GM23338 (cell line): ENCODE measurements around the gene IDH3A. TPM values are rescaled to one million over a fixed set of nuclear protein-coding genes. Genes with fewer than 3 reads are reported as not detected.
A peak's percentile ranks its signal among the peaks of the same experiment; 100 is the strongest.

ENCODE experiments used
- ATAC-seq: fragments of 200-7000 bp; cut with Tn5 transposase; 3 replicates; pipeline ENCODE4 v1.9.1; 2020
- DNase-seq: peaks from one replicate; pipeline ENCODE4 v3.0.0-alpha.2; 2015; ENCODE audit warnings: low spot score
- H2AFZ ChIP-seq: fragments of 200-600 bp; sonication (generic); 2 replicates; pipeline ENCODE4 v1.8.0; 2016; ENCODE audit warnings: antibody characterized with exemption, mild to moderate bottlenecking, moderate library complexity
- H3F3A ChIP-seq: fragments of 200-600 bp; sonication (generic); replicated peaks from 2 replicates; pipeline ENCODE4 v1.8.0; 2017; ENCODE audit warnings: antibody characterized with exemption, mixed run types, low read depth
- H3K27ac ChIP-seq: fragments of 200-600 bp; sonication (generic); 2 replicates; pipeline ENCODE4 v1.6.1; 2016; ENCODE audit warnings: low read depth
- H3K27me3 ChIP-seq: fragments of 200-600 bp; sonication (generic); 2 replicates; pipeline ENCODE4 v1.8.0; 2016; ENCODE audit warnings: mild to moderate bottlenecking, mixed run types, moderate library complexity; ENCODE audit not compliant: insufficient read depth
- H3K36me3 ChIP-seq: fragments of 200-600 bp; sonication (generic); 2 replicates; pipeline ENCODE4 v1.8.0; 2016; ENCODE audit warnings: mild to moderate bottlenecking; ENCODE audit not compliant: insufficient read depth
- H3K4me1 ChIP-seq: fragments of 200-600 bp; sonication (generic); 2 replicates; pipeline ENCODE4 v1.8.0; 2016; ENCODE audit warnings: mild to moderate bottlenecking, moderate library complexity; ENCODE audit not compliant: insufficient read depth
- H3K4me2 ChIP-seq: fragments of 200-600 bp; sonication (generic); 2 replicates; pipeline ENCODE4 v1.7.1; 2017; ENCODE audit warnings: mixed run types
- H3K4me3 ChIP-seq: fragments of 200-600 bp; sonication (generic); 2 replicates; pipeline ENCODE4 v1.6.1; 2016; ENCODE audit warnings: mixed run types
- H3K79me2 ChIP-seq: fragments of 200-600 bp; sonication (generic); replicated peaks from 2 replicates; pipeline ENCODE4 v1.8.0; 2017; ENCODE audit warnings: mild to moderate bottlenecking; ENCODE audit not compliant: insufficient read depth
- H3K9me2 ChIP-seq: fragments of 200-600 bp; sonication (generic); 2 replicates; pipeline ENCODE4 v1.8.0; 2017; ENCODE audit not compliant: insufficient read depth
- H4K20me1 ChIP-seq: fragments of 200-600 bp; sonication (generic); replicated peaks from 2 replicates; pipeline ENCODE4 v1.8.0; 2017; ENCODE audit warnings: mild to moderate bottlenecking; ENCODE audit not compliant: insufficient read depth
- H3K27ac Mint-ChIP-seq: 2 replicates; pipeline ENCODE4 v1.8.0; 2020; ENCODE audit warnings: inconsistent platforms, mild to moderate bottlenecking, moderate library complexity, mixed read lengths
- H3K27me3 Mint-ChIP-seq: 3 replicates; pipeline ENCODE4 v1.8.0; 2022; ENCODE audit warnings: low read depth, mild to moderate bottlenecking, moderate library complexity, mixed read lengths, inconsistent platforms; ENCODE audit not compliant: insufficient read depth, poor library complexity
- H3K36me3 Mint-ChIP-seq: 3 replicates; pipeline ENCODE4 v1.8.0; 2021; ENCODE audit warnings: low read depth, mild to moderate bottlenecking, inconsistent platforms, moderate library complexity, mixed read lengths
- H3K4me1 Mint-ChIP-seq: 3 replicates; pipeline ENCODE4 v1.8.0; 2020; ENCODE audit warnings: mild to moderate bottlenecking, inconsistent platforms, mixed read lengths
- H3K4me3 Mint-ChIP-seq: 3 replicates; pipeline ENCODE4 v1.8.0; 2021; ENCODE audit warnings: moderate library complexity, mild to moderate bottlenecking, inconsistent platforms, mixed read lengths
- H3K9me3 Mint-ChIP-seq: 3 replicates; pipeline ENCODE4 v1.8.0; 2020; ENCODE audit warnings: moderate library complexity, mild to moderate bottlenecking, inconsistent platforms, mixed read lengths
- CREB1 ChIP-seq: fragments of 250-450 bp; sonication (Bioruptor Pico); IDR thresholded peaks from 2 replicates; pipeline ENCODE4 v1.5.0; 2020; ENCODE audit warnings: low read depth, mild to moderate bottlenecking, moderate library complexity
- EZH2phosphoT487 ChIP-seq: fragments of 200-600 bp; sonication (generic); IDR thresholded peaks from one replicate; pipeline ENCODE4 v1.8.1; 2018; ENCODE audit warnings: antibody characterized with exemption; ENCODE audit not compliant: unreplicated experiment
- JUNB ChIP-seq: IDR thresholded peaks from one replicate; pipeline ENCODE4 v1.6.1; 2016; ENCODE audit warnings: antibody characterized with exemption; ENCODE audit not compliant: unreplicated experiment
- NANOG ChIP-seq: IDR thresholded peaks from 2 replicates; pipeline ENCODE4 v1.6.1; 2016; ENCODE audit warnings: antibody characterized with exemption, borderline replicate concordance
- POLR2AphosphoS5 ChIP-seq: IDR thresholded peaks from 2 replicates; pipeline ENCODE4 v1.6.1; 2016; ENCODE audit warnings: antibody characterized with exemption, low read depth
- STAT1 ChIP-seq: IDR thresholded peaks from one replicate; pipeline ENCODE4 v1.6.1; 2016; ENCODE audit warnings: antibody characterized with exemption; ENCODE audit not compliant: unreplicated experiment
- ZNF331 ChIP-seq: fragments of 250-450 bp; sonication (Bioruptor Pico); IDR thresholded peaks from 2 replicates; pipeline ENCODE4 v1.5.0; 2020; ENCODE audit warnings: low read depth, mild to moderate bottlenecking, moderate library complexity
- polyA plus RNA-seq: library from polyadenylated mRNA; unstranded; fragments of >200 nt; fragmentation: Nextera tagmentation; extraction: Ambion mirVana; gene quantifications from 2 replicates; pipeline ENCODE4 v1.2.1, GENCODE V29; 2016
- total RNA-seq: library from RNA; depleted of rRNA; stranded (reverse); fragments of >200 nt; shearing (Covaris generic); gene quantifications from 2 replicates; pipeline ENCODE4 v1.2.3, GENCODE V29; 2014
- TF ChIP-seq, protein P1 (sequence below): fragments of 250-450 bp; sonication (Bioruptor Pico); IDR thresholded peaks from 2 replicates; pipeline ENCODE4 v1.5.0; 2020; ENCODE audit warnings: mild to moderate bottlenecking, moderate library complexity
- TF ChIP-seq, protein P2 (sequence below): IDR thresholded peaks from 2 replicates; pipeline ENCODE4 v1.6.1; 2016; ENCODE audit warnings: antibody characterized with exemption
- TF ChIP-seq, protein P3 (sequence below): IDR thresholded peaks from one replicate; pipeline ENCODE4 v1.6.1; 2018; ENCODE audit warnings: antibody characterized with exemption; ENCODE audit not compliant: unreplicated experiment
- TF ChIP-seq, protein P4 (sequence below), 2 experiments: fragments of 200-600 bp in 1 of 2; sonication (generic) in 1 of 2; conservative IDR thresholded peaks; 2 replicates each; pipeline versions ENCODE4 v1.5.1 to v1.6.1; 2016 to 2017; ENCODE audit warnings: antibody characterized with exemption in 2 of 2, low read depth in 2 of 2, mild to moderate bottlenecking in 2 of 2, moderate library complexity in 1 of 2

IDH3A gene
- total and polyA plus RNA-seq, 2 experiments from 2014 or later: 24.1 to 41.6 TPM

DNA sequence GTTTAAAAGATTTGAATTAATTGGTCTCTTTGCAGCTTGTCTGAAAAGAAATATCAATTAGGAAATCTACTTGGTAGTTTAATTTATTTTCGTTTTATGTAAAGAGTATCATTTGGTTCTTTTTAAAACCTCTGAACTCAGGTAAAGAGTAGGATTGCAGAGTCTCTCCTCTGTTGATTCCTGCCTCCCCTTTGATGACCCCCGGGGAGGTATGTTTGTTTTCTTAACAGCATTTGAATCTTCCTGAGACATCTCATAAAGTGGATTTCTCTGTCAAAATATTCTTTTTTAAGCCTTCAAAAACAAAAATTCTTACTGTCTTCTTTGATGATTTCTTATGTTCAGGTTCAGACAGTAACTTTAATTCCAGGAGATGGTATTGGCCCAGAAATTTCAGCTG lies 8.0 kb downstream of the IDH3A start:
- Histone ChIP-seq H3K36me3 (peaks cover 8% of the 10 kb centered on the region; the same call in 1 of the 2 replicates), H3K27me3 (no peaks in the 10 kb centered on the region), H3K9me2 (no peaks in the 10 kb centered on the region), H2AFZ (no peak overlapping the region), H3K4me2 (peak overlapping the region; percentile 59), H3F3A (no peaks in the 10 kb centered on the region), H3K79me2 (peaks cover 18% of the 10 kb centered on the region), H3K27ac (peak overlapping the region; percentile 15; the same call in 1 of the 2 replicates), H3K4me3 (peak overlapping the region; percentile 9; the same call in 1 of the 2 replicates), H4K20me1 (peaks cover 6% of the 10 kb centered on the region), H3K4me1 (peaks cover 26% of the 10 kb centered on the region)
- Mint-ChIP-seq H3K4me1 (peaks cover 26% of the 10 kb centered on the region), H3K9me3 (no peaks in the 10 kb centered on the region; the same call in 2 of the 3 replicates), H3K4me3 (peak overlapping the region; percentile 23; the same call in 1 of the 3 replicates), H3K27ac (0 out of 2 replicates have a peak overlapping the region, but pooled peaks have one; percentile 39), H3K27me3 (peaks cover 3% of the 10 kb centered on the region), H3K36me3 (peaks cover 8% of the 10 kb centered on the region; the same call in 2 of the 3 replicates)
- TF ChIP-seq, protein P1, sequence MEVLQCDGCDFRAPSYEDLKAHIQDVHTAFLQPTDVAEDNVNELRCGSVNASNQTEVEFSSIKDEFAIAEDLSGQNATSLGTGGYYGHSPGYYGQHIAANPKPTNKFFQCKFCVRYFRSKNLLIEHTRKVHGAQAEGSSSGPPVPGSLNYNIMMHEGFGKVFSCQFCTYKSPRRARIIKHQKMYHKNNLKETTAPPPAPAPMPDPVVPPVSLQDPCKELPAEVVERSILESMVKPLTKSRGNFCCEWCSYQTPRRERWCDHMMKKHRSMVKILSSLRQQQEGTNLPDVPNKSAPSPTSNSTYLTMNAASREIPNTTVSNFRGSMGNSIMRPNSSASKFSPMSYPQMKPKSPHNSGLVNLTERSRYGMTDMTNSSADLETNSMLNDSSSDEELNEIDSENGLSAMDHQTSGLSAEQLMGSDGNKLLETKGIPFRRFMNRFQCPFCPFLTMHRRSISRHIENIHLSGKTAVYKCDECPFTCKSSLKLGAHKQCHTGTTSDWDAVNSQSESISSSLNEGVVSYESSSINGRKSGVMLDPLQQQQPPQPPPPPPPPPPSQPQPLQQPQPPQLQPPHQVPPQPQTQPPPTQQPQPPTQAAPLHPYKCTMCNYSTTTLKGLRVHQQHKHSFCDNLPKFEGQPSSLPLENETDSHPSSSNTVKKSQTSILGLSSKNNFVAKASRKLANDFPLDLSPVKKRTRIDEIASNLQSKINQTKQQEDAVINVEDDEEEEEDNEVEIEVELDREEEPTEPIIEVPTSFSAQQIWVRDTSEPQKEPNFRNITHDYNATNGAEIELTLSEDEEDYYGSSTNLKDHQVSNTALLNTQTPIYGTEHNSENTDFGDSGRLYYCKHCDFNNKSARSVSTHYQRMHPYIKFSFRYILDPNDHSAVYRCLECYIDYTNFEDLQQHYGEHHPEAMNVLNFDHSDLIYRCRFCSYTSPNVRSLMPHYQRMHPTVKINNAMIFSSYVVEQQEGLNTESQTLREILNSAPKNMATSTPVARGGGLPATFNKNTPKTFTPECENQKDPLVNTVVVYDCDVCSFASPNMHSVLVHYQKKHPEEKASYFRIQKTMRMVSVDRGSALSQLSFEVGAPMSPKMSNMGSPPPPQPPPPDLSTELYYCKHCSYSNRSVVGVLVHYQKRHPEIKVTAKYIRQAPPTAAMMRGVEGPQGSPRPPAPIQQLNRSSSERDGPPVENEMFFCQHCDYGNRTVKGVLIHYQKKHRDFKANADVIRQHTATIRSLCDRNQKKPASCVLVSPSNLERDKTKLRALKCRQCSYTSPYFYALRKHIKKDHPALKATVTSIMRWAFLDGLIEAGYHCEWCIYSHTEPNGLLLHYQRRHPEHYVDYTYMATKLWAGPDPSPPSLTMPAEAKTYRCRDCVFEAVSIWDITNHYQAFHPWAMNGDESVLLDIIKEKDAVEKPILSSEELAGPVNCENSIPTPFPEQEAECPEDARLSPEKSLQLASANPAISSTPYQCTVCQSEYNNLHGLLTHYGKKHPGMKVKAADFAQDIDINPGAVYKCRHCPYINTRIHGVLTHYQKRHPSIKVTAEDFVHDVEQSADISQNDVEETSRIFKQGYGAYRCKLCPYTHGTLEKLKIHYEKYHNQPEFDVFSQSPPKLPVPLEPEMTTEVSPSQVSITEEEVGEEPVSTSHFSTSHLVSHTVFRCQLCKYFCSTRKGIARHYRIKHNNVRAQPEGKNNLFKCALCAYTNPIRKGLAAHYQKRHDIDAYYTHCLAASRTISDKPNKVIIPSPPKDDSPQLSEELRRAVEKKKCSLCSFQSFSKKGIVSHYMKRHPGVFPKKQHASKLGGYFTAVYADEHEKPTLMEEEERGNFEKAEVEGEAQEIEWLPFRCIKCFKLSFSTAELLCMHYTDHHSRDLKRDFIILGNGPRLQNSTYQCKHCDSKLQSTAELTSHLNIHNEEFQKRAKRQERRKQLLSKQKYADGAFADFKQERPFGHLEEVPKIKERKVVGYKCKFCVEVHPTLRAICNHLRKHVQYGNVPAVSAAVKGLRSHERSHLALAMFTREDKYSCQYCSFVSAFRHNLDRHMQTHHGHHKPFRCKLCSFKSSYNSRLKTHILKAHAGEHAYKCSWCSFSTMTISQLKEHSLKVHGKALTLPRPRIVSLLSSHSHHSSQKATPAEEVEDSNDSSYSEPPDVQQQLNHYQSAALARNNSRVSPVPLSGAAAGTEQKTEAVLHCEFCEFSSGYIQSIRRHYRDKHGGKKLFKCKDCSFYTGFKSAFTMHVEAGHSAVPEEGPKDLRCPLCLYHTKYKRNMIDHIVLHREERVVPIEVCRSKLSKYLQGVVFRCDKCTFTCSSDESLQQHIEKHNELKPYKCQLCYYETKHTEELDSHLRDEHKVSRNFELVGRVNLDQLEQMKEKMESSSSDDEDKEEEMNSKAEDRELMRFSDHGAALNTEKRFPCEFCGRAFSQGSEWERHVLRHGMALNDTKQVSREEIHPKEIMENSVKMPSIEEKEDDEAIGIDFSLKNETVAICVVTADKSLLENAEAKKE (CRISPR knock-in tag): no peak
- TF ChIP-seq POLR2AphosphoS5 (no peak), NANOG (no peak), EZH2phosphoT487 (no peak), STAT1 (no peak), ZNF331 (no peak), JUNB (no peak), CREB1 (CRISPR knock-in tag) (no peak)
- TF ChIP-seq, protein P2, sequence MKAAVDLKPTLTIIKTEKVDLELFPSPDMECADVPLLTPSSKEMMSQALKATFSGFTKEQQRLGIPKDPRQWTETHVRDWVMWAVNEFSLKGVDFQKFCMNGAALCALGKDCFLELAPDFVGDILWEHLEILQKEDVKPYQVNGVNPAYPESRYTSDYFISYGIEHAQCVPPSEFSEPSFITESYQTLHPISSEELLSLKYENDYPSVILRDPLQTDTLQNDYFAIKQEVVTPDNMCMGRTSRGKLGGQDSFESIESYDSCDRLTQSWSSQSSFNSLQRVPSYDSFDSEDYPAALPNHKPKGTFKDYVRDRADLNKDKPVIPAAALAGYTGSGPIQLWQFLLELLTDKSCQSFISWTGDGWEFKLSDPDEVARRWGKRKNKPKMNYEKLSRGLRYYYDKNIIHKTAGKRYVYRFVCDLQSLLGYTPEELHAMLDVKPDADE: no peak
- TF ChIP-seq, protein P3, sequence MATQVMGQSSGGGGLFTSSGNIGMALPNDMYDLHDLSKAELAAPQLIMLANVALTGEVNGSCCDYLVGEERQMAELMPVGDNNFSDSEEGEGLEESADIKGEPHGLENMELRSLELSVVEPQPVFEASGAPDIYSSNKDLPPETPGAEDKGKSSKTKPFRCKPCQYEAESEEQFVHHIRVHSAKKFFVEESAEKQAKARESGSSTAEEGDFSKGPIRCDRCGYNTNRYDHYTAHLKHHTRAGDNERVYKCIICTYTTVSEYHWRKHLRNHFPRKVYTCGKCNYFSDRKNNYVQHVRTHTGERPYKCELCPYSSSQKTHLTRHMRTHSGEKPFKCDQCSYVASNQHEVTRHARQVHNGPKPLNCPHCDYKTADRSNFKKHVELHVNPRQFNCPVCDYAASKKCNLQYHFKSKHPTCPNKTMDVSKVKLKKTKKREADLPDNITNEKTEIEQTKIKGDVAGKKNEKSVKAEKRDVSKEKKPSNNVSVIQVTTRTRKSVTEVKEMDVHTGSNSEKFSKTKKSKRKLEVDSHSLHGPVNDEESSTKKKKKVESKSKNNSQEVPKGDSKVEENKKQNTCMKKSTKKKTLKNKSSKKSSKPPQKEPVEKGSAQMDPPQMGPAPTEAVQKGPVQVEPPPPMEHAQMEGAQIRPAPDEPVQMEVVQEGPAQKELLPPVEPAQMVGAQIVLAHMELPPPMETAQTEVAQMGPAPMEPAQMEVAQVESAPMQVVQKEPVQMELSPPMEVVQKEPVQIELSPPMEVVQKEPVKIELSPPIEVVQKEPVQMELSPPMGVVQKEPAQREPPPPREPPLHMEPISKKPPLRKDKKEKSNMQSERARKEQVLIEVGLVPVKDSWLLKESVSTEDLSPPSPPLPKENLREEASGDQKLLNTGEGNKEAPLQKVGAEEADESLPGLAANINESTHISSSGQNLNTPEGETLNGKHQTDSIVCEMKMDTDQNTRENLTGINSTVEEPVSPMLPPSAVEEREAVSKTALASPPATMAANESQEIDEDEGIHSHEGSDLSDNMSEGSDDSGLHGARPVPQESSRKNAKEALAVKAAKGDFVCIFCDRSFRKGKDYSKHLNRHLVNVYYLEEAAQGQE: no peak
- TF ChIP-seq, protein P4, sequence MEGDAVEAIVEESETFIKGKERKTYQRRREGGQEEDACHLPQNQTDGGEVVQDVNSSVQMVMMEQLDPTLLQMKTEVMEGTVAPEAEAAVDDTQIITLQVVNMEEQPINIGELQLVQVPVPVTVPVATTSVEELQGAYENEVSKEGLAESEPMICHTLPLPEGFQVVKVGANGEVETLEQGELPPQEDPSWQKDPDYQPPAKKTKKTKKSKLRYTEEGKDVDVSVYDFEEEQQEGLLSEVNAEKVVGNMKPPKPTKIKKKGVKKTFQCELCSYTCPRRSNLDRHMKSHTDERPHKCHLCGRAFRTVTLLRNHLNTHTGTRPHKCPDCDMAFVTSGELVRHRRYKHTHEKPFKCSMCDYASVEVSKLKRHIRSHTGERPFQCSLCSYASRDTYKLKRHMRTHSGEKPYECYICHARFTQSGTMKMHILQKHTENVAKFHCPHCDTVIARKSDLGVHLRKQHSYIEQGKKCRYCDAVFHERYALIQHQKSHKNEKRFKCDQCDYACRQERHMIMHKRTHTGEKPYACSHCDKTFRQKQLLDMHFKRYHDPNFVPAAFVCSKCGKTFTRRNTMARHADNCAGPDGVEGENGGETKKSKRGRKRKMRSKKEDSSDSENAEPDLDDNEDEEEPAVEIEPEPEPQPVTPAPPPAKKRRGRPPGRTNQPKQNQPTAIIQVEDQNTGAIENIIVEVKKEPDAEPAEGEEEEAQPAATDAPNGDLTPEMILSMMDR (conservative IDR thresholded peaks at IDR 0.05; ENCODE audit: low read depth in 2 of 2): no peak
- DNase-seq (peak; percentile 45), ATAC-seq (peak; percentile 61)
